Gastroesophageal sphincter (tissue), 3 donors: ENCODE data around the gene PLAAT5.

Source experiments
- CTCF ChIP-seq, 4 experiments: fragments of 200-600 bp in 2 of 4; fragments of 450-650 bp in 2 of 4; sonication (generic) in 1 of 4; IDR thresholded peaks; one replicate each; pipeline ENCODE4 v1.5.1; 2017 to 2019; ENCODE audit warnings: antibody characterized with exemption in 4 of 4, mild to moderate bottlenecking in 2 of 4, moderate library complexity in 2 of 4
- POLR2A ChIP-seq, 2 donors: fragments of 450-650 bp; IDR thresholded peaks; one replicate each; pipeline ENCODE4 v1.6.1; 2017; ENCODE audit warnings: antibody characterized with exemption in 2 of 2, mild to moderate bottlenecking in 2 of 2, moderate library complexity in 1 of 2

- TF ChIP-seq CTCF (IDR thresholded peaks at IDR 0.05) (no peak), POLR2A (IDR thresholded peaks at IDR 0.05) (no peak)
These were observed 39.1 kb upstream of the PLAAT5 start for GRCh38 chr11:63530021-63530420.
